Measurements from ENCODE around the gene SMYD3. TPM values are rescaled to one million over a fixed set of nuclear protein-coding genes. Genes with fewer than 3 reads are reported as not detected.
"Not testable (repeated sequence)": the region's sequence is repeated elsewhere in the genome, so short reads cannot be mapped to it uniquely, and the experiment has no call there.

Gene SMYD3
- total RNA-seq, 1 donor from 2014 or later = 22.9 TPM

DNA sequence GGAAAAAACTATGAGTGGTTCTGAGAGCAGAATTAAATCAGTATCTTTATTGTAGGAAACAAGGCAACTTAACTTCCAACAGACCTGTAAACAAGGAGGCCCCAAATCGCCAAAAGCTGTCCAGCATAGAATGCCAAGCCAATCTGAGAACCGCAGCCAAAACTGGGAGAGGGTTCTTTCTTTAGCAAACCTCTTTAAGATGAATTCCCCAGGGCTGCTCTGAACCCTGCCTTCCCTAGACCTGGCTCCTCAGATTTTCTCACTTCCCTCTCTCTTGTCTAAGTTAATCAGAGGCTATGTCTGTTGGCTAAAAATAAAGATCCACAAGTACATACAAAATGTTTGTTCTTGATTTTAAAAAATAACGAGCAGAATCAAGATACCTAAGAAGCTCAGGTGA, 141.4 kb downstream of the SMYD3 start:
- intact Hi-C loops (cut with micrococcal nuclease) = no loop called here

DNA sequence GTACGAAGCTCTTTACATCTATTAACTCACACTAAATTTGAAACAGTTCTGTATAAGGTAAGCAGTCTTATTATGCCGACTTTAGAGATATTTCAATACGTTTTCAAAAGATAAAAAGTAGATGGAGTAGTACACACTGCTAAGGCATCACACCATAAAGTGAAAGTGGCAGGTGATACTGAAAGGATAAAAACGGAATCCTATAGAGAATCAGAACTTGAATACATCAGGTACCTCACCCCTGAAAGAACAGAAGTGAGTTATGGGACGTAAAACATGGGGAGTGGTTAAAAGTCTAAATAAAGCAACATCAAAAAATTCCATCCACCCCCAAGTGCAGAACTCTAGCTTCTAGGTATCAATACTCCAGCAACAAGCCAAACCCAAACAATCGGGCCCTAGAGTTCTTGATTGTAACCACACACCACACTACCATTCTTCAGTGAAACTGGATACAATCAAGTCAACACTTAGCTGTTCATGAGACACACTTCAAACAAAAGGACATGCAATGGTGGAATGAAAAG, 142.6 kb downstream of the SMYD3 start:
- intact Hi-C loops (cut with micrococcal nuclease) = no loop called here

DNA sequence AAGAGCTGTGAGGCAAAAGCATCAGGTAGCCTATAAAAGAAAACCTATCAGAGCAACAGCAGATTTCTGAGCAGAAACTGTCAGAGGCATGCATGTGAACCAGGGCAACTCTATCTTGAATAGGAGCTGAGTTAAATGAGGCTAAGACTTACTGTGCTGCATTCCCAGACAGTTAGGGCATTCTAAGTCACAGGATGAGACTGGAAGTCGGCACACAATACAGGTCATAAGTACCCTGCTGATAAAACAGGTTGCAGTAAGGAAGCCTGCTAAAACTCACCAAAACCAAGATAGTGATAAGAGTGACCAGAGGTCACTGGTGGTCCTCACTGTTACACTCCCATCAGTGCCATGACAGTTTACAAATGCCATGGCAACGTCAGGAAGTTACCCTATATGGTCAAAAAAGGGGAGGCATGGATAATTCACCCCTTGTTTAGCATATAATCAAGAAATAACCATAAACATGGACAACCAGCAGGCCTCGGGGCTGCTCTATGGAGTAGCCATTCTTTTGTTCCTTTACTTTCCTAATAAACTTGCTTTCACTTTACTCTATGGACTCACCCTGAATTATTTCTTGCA, 150.0 kb downstream of the SMYD3 start:
- intact Hi-C loops (cut with micrococcal nuclease) = not testable (repeated sequence)

DNA sequence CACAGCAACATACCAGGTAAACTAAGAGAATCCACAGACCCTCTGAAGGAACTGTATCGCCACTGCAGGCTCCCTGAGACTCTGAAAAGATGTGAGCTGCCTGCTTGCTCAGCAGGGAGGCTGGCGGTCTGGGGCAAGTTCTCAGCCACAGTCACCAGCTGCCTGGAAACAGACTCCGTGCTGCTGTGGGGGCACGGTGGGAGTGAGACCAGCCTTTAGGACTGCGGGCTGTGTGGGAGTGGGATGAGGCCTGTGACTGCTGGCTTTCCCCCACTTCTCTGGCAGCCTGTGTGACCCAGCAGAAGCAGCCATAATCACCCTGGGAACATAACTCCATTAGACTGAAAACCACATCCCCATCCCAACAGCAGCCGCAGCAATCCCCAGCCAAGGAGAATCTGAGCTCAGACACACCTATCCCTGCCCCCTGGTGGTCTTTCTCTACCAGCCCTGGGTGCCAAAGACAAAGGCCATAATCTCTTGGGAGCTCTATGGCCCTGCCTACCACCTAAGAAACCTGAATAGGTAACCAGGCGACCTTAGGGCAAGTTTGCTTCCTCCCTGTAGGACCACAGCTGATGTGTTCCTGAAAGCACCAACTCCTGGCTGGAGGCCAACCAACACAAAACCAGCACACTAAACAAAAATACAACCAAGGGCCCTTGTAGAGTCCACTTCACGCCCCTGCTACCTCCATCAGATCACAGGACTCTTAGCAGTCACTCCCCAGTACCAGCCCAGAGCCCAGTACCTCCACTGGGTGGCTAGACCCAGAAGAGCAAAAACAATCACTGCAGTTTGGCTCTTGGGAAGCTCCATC, 151.5 kb downstream of the SMYD3 start:
- intact Hi-C loops (cut with micrococcal nuclease) = no loop called here

DNA sequence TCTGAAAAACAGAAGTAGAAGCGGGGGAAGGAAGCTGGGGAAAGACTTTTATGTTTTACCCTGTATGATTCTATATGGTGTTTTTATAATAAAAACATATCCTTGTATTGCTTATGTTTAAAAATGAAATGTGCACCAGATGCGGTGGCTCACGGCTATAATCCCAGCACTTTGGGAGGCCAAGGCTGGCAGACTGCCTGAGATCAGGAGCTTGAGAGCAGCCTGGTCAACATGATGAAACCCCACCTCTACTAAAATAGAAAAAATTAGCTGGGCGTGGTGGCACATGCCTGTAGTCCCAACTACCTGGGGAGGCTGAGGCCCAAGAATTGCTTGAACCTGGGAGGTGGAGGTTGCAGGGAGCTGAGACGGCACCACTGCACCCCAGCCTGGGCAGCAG, 155.4 kb downstream of the SMYD3 start:
- intact Hi-C loops (cut with micrococcal nuclease) = no loop called here

DNA sequence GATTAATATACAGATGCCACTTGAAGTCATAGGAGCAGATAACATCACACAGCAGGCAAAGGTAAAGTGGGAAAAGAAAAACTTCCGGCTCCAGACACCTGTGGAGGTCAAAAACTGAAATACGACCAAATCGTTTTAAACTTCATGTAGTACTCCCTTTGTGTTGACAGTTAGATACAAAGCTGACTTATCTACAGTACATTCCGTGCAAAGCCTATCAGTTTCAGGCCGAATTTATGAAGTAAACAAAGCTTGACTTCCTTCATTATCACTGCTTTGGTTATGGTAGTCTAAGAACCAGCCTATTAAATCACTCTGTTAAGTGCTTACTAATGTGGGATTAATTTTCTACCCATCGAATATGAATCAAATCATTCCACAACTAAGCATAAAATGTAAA, 156.3 kb downstream of the SMYD3 start:
- intact Hi-C loops (cut with micrococcal nuclease) = no loop called here

DNA sequence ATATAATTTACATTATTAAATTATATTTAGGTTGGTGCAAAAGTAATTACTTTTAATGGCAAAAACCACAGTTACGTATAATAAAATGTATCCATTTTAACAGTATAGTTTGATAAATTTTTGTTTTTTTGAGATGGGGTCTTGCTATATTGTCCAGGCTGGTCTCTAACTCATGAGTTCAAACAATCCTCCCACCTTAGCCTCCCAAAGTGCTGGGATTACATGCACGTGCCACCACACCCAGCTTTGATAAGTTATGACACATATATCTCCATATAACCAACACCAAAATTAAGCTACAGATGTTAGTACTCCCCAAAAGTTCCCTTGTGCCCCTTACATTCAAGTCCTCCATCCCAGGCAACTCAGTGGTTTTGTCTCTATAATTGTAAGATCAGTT, 163.1 kb downstream of the SMYD3 start:
- intact Hi-C loops (cut with micrococcal nuclease) = no loop called here

DNA sequence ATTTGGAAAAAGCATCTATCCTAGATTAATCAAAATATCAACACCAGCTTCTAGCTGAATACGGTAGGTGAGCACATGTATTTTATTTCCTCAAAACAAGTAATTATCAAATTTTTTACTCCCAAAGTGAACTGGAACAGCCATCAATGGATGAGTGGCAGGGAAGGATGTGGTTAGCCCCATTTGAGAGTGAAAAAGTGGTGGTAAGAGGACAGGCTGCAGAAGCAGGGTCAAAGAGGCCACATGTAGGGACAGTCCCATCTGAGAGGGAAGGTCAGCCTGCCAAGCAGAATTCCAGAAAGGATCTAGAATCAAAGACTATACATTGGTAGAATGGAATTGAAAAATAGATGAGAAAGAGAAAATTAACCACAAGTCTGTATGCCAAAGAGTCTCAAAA, 163.8 kb downstream of the SMYD3 start:
- intact Hi-C loops (cut with micrococcal nuclease) = no loop called here

DNA sequence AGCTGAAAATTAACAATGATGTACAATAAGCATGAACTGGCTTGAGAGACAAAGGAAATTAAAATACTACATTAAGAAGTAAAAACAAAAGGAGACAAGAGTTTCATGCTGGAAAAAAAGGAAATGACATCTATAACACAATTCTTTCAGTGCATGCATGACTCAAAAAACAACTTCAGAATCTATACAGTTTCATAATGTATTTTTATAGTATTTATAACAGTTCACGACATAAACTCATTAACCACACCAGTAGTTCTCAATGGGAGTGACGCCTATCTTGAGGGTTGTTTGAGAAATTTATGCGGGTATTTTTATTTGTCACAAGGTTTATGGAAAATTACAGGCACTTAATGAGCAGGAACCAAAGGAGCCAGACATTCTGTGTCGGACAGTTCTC, 168.5 kb downstream of the SMYD3 start:
- intact Hi-C loops (cut with micrococcal nuclease) = no loop called here

DNA sequence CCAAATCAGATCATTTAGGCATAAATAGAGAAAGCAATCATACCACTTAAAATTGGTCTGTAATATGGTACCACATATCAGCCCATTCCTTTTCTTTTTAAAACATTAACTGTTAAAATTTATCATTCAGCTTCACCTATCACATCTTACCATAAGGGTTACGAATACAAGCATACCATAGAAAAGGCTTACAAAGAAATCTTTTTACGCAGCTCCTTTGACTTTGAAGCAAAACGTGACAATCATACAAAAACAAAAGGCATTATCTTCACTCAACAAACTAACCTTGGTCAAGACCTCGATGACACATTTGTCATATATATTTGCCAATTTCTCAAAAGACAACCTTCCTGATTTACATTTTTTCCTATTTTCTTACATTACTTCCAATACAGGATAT, 169.0 kb downstream of the SMYD3 start:
- intact Hi-C loops (cut with micrococcal nuclease) = no loop called here

DNA sequence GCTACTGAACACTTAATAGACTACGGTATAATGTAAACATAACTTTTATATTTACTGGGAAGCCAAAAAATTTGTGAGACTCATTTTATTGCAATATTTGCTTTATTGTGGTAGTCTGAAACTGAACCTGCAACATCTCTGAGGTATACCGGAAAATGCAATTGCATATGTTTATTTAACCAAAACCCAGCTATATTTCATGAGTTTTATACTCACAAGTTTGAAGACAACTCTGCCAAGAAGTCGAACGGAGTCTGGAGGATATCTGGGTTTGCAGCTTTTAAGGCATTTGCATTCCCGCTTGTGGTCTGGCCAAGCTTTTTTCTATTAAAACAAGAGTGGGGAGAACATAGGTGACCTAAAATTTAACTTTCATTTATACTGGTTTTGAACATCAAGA, 171.9 kb downstream of the SMYD3 start:
- intact Hi-C loops (cut with micrococcal nuclease) = no loop called here

DNA sequence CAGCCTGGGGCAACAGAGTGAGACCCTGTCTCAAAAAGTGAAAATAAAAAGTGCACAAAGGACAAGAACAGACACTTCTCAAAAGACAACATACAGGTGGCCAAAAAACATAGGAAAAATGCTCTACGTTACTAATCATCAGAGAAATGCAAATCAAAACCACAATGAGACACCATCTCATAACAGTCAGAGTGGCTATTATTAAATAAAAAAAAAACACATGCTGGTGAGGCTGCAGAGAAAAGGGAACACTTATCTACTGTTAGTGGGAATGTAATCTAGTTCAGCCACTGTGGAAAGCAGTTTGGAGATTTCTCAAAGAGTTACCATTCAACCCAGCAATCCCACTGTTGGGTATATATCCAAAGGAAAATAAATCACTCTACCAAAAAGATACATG, 173.2 kb downstream of the SMYD3 start:
- intact Hi-C loops (cut with micrococcal nuclease) = no loop called here

DNA sequence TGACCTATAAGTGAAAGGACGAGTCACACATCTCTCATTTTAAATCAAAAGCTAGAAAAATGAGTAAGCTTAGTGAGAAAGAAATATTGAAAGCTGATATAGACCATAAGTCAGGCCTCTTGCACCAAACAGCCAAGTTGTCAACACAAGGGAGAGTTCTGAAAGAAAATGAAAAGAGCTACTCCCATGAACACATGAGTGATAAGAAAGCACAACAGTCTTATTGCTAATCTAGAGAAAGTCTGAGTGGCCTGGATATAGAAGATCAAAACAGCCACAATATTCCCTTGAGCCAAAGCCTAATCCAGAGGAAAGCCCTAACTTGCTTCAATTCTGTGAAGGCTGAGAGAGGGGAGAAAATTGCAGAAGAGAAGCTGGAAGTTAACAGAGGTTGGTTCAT, 175.0 kb downstream of the SMYD3 start:
- intact Hi-C loops (cut with micrococcal nuclease) = no loop called here

DNA sequence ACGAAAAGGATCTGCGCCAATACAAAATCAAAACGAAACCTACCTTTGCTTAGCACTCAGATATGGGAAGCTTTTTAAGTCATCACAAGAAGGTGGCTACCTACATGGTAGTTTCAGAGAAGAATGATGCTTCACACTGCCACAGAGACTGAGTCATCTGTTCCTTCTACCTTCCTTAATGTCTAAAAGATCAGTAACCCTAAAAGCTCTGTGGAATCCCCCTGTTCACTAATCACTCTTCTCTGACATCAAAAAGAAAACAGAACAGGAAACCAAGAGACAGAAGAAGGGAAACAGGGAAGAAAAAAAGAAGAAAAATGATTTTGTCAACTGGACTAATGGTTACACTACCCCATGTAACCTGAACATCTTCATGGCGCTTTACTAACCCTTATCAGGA, 177.2 kb downstream of the SMYD3 start:
- intact Hi-C loops (cut with micrococcal nuclease) = no loop called here

DNA sequence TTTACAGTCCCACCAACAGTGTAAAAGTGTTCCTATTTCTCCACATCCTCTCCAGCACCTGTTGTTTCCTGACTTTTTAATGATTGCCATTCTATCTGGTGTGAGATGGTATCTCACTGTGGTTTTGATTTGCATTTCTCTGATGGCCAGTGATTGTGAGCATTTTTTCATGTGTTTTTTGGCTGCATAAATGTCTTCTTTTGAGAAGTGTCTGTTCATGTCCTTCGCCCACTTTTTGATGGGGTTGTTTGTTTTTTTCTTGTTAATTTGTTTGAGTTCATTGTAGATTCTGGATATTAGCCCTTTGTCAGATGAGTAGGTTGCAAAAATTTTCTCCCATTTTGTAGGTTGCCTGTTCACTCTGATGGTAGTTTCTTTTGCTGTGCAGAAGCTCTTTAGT, 177.8 kb downstream of the SMYD3 start:
- intact Hi-C loops (cut with micrococcal nuclease) = not testable (repeated sequence)

DNA sequence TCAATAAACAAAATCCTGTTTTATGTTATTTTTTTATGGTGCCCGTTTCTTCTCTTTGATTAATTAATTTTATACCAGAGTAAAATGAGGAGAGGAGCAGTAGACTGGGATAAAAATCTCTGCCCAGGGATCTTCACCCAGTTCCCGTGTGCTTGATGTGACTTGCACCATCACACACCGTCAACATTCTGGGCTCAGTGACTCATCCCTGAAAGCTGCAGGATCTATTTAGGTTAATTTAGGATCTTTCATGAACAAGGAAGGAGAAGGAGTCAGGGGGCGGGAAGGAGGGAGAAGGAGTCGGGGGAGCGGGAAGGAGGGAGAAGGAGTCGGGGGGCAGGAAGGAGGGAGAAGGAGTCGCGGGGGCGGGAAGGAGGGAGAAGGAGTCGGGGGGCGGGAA, 182.4 kb downstream of the SMYD3 start:
- intact Hi-C loops (cut with micrococcal nuclease) = no loop called here

DNA sequence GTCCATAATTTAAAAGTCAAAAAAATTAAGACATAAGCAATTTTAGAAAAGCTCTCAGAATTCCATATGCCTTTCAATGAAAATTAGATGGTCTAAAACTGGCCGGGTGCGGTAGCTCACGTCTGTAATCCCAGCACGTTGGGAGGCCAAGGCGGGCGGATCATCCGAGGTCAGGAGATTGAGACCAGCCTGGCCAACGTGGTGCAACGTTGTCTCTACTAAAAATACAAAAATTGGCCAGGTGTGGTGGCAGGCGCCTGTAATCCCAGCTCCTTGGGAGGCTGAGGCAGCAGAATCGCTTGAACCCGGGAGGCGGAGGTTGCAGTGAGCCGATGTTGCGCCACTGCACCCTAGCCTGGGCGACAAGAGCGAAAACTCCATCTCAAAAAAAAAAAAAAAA, 183.0 kb downstream of the SMYD3 start:
- intact Hi-C loops (cut with micrococcal nuclease) = not testable (repeated sequence)

DNA sequence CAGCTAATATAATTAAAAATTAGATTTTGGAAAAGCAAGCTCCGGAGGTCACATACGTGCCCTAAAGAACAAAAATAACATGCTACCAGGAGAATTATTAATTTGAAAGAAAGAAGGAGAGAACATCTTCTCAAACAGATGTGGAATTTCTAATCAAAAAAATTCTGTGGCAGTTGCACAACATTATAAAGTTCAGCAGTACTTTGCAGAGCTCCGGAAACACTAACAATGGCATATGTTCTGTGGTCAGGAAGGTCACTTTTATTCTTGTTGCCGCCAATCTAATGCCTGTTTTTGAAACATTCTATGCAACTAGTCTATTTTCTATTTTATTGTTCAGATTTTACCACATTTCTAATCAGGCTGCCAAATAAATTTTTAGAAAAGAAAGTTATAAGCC, 186.8 kb downstream of the SMYD3 start:
- intact Hi-C loops (cut with micrococcal nuclease) = no loop called here

DNA sequence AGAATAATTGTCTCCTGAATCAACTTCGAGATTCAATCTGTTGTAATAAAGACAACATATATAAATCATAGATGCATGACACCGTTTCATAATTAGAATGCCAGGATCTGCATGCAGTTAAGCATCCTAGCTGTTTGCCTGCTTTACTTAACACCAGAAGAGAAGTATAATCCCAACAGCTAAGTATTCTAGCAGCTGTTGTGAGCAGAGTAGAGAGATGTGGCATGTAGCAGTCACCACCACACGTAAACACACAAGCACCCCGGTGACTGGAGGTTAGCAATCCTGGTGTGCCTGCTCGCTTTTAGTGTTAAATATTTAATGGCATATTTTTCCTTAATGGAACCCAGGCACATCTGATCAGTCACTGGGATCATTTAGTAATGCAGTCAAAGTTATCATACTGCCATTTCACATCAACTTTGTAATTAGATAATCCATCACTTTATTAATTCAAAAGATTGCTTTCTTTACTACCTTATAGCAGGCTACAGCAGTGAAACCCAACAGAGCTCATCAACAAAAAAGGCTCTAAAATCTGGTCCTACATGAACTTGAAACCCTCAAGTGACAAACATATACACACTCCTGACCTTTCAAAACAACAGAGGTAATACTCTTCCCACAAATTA, 187.9 kb downstream of the SMYD3 start:
- intact Hi-C loops (cut with micrococcal nuclease) = no loop called here

DNA sequence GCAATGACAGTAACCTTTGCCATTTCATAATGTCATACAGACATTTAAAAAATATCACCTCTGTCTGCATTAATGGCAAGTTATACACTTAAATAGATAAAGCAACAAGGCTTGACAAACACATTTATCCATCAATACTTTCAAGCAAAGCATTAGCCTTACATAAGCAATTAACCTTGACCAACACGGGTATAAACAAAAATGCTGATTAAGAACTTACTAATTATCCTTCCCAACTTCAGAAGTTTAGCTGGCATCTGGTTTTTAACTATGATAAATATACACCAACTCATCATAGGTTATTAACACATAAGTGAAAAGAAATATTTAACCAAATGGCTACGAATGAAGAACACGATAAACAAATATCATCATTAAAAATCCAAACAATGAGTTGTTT, 188.5 kb downstream of the SMYD3 start:
- intact Hi-C loops (cut with micrococcal nuclease) = no loop called here

DNA sequence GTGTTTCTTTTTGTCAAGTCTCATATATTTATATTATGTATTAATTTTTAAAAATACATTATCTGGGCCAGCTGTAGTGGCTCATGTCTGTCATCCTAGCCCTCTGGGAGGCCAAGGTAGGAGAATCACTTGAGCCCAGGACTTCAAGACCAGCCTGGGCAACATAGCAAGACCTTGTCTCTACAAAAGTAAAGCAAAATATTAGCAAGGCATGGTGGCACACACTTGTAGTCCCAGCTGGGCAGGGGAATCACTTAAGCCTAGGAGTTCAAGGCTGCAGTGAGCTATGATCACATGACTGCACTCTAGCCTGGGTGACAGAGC, 189.1 kb downstream of the SMYD3 start:
- intact Hi-C loops (cut with micrococcal nuclease) = no loop called here

DNA sequence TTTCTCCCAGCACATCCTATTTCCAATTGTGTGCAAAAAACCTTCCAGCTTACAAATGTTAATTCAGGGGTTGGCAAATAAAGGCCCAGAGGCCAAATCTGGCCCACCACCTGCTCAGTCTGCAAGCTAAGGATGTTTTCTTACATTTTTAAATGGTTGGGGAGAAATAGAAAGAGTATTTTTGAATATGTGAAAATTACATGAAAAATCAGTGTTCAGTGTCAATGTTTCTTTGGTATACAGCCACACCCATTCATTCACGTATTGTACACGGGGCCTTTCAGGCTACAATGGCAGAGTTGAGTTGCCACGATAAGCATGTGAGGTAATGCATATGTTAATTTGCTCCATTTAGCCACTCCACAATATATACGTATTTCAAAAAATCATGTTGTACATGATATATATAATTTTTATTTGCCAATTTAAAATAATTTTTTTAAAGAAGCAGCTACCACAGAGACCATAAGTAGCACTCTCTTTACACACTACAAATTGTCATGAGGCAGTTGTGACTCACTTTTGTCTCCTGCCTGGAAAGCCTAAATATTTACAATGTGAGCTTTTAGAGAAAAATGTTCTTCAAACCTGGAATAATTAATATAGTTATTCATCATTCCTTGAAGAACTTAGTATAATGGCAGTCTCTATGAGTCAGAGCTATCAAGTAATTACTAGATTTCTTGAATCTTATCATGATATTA, 189.6 kb downstream of the SMYD3 start:
- intact Hi-C loops (cut with micrococcal nuclease) = no loop called here
